ENCODE results near the gene PLA2G4D.
A peak's percentile ranks its signal among the peaks of the same experiment; 100 is the strongest.

The PLA2G4D gene

DNA sequence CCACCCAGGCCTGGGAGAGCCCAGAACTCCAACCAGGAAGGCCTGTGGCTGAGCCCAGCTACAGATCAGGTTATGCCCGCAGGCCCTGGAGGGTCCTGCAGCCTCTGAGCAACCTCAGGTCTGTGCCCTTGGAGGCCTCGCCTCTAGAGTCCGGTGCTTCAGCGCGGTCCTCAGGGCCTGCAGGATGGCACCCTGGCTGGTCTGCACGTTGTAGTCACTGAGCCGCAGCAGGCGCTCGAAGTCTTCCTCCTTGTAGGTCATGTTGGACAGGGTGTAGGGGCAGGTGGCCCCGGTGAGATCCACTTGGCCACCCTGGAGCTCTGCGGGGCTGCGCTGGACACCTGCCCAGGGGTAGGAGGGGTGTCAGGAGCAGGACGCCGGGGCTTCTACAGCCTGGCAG lies 25.8 kb downstream of the PLA2G4D start:
- H3K36me3 Mint-ChIP-seq = peaks cover 5% of the 10 kb centered on the region
- H3K4me3 Mint-ChIP-seq = no peak overlapping the region
- H3K4me1 Mint-ChIP-seq = peaks cover 4% of the 10 kb centered on the region
- H3K27me3 Mint-ChIP-seq = peaks cover 20% of the 10 kb centered on the region
- no peak overlapping the region for H3K27ac Mint-ChIP-seq
- ATAC-seq (ENCODE audit: low read depth) (no peak), DNase-seq (ENCODE audit: low spot score in 2 of 2) (no peak)
- peaks cover 4% of the 10 kb centered on the region for H3K9me3 Mint-ChIP-seq

DNA sequence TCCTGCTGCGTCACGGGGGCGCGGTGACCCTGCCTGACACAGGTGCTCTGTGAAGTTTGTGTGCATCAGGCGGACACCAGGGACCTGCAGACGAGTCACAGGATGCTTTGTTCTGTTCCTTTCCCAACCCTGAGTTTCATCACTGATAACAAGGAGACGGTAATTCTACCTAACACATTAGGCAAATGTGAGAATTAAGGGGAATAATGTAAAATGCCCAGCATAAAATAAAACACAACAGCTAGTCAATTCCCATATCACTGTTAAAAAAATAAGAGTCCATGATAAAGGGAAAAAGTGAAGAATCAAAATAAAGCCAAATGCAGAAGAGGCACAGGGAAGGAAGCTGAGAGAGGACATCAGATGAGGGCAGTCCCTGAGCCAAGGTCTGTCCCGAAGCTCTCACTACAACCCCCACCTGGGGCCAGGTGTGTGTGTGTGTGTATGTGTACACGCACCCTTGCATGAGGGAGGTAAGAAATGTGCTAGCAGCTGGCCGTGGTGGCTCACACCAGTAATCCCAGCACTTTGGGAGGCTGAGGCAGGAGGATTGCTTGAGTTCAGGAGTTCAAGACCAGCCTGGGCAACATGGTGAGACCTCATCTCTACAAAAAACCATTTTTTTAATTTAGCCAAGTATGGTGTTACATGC lies 27.5 kb downstream of the PLA2G4D start:
- Mint-ChIP-seq H3K9me3 (peaks cover 4% of the 10 kb centered on the region), H3K27ac (no peak overlapping the region), H3K27me3 (peaks cover 18% of the 10 kb centered on the region), H3K4me3 (no peak overlapping the region), H3K4me1 (peaks cover 4% of the 10 kb centered on the region), H3K36me3 (peaks cover 5% of the 10 kb centered on the region)
- DNase-seq (ENCODE audit: low spot score in 2 of 2) = no peak
- ATAC-seq (ENCODE audit: low read depth) = no peak

GRCh38 chr15:42065468-42065867 lies 28.9 kb downstream of the PLA2G4D start:
- Mint-ChIP-seq H3K9me3 (peaks cover 4% of the 10 kb centered on the region), H3K27me3 (peaks cover 21% of the 10 kb centered on the region), H3K4me3 (no peak overlapping the region), H3K27ac (no peak overlapping the region), H3K4me1 (peaks cover 4% of the 10 kb centered on the region), H3K36me3 (peaks cover 5% of the 10 kb centered on the region)
- no peak for ATAC-seq (ENCODE audit: low read depth)
- no peak for DNase-seq (ENCODE audit: low spot score in 2 of 2)

DNA sequence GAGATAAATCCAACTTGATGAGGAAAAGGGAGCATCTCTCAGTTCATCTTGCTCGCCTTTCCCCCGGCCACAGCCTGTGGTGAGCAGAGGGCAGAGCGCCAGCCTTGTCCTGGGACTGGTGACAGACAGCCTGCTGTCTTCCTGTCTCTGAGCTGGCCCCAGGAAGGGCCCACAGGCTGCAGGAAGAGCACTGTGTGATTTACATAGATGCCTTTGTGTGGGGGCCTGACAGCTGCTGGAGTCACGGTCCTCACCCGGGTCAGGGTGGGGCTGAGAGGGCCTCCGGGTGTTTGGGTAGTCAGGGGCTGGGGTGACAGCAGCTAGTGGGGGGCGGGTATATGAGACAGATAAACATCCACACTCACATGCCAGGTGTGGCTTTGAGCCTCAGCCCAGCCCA lies 29.3 kb downstream of the PLA2G4D start:
- Mint-ChIP-seq H3K4me1 (peaks cover 4% of the 10 kb centered on the region), H3K9me3 (peaks cover 4% of the 10 kb centered on the region), H3K27ac (no peak overlapping the region), H3K36me3 (peaks cover 5% of the 10 kb centered on the region), H3K4me3 (no peak overlapping the region), H3K27me3 (peaks cover 21% of the 10 kb centered on the region)
- DNase-seq (ENCODE audit: low spot score in 2 of 2) (no peak), ATAC-seq (ENCODE audit: low read depth) (no peak)

DNA sequence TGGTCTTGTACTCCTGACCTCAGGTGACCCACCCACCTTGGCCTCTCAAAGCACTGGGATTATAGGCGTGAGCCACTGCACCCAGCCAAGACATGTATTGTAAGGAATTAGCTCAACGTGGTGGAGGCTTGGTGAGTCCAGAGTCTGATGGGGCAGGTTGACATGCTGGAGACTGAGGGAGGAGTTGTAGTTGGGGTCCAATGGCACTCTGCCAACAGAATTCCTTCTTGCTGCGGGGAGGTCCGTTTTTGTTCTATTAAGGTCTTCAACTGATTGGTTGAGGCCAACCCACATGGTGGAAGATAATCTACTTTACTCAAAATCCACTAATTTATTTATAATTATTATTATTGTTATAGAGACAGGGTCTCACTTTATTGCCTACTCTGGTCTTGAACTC lies 30.1 kb downstream of the PLA2G4D start:
- H3K9me3 Mint-ChIP-seq = peaks cover 4% of the 10 kb centered on the region
- no peak overlapping the region for H3K27ac Mint-ChIP-seq
- no peak overlapping the region for H3K4me3 Mint-ChIP-seq
- peaks cover 20% of the 10 kb centered on the region for H3K27me3 Mint-ChIP-seq
- peaks cover 5% of the 10 kb centered on the region for H3K36me3 Mint-ChIP-seq
- DNase-seq (ENCODE audit: low spot score in 2 of 2) (no peak), ATAC-seq (ENCODE audit: low read depth) (no peak)
- peaks cover 4% of the 10 kb centered on the region for H3K4me1 Mint-ChIP-seq

DNA sequence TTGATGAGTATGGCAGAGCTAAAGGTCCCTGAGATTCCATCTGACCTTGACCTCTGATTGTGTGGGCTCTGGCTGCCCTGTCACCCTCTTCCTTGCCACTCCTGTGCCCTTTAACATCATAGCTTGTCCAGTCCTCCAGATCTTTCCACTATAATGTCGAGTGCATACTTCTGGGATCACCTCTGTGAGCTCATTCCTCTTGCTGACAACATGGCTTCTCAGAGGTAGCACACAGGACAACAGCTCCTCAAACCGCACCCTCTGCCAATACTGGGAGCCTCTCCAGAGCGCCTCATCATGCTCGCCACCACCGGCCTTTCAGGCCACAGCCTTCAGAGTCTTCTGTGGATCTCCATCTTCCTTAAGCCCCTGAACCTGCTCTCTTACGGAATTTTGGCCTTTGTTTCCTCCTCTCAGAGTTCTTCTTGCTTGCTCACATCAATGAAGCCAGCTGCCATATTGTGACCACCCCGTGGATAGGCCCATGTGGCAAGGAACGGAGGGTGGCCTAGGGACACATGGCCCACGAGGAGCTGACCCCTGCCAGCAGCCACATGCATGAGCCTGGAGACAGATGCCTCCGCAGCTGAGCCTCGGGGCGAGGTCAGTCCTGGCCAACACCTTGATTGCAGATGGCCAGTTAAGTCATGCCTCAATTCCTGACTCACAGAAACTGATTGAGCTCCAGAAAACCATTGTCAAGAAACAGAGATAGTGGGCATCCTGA lies 31.1 kb downstream of the PLA2G4D start:
- H3K9me3 Mint-ChIP-seq = peaks cover 4% of the 10 kb centered on the region
- no peak for DNase-seq (ENCODE audit: low spot score in 2 of 2)
- H3K4me1 Mint-ChIP-seq = peaks cover 4% of the 10 kb centered on the region
- no peak overlapping the region for H3K27ac Mint-ChIP-seq
- H3K36me3 Mint-ChIP-seq = peaks cover 5% of the 10 kb centered on the region
- H3K27me3 Mint-ChIP-seq = peaks cover 16% of the 10 kb centered on the region
- no peak for ATAC-seq (ENCODE audit: low read depth)
- H3K4me3 Mint-ChIP-seq = no peak overlapping the region

GRCh38 chr15:42062284-42062806 lies 32.0 kb downstream of the PLA2G4D start:
- ATAC-seq (ENCODE audit: low read depth) = no peak
- H3K27ac Mint-ChIP-seq = no peak overlapping the region
- H3K4me3 Mint-ChIP-seq = no peak overlapping the region
- H3K9me3 Mint-ChIP-seq = no peaks in the 10 kb centered on the region
- H3K36me3 Mint-ChIP-seq = peaks cover 2% of the 10 kb centered on the region
- no peak for DNase-seq (ENCODE audit: low spot score in 2 of 2)
- H3K27me3 Mint-ChIP-seq = peaks cover 22% of the 10 kb centered on the region
- H3K4me1 Mint-ChIP-seq = peaks cover 4% of the 10 kb centered on the region

- Mint-ChIP-seq H3K9me3 (no peaks in the 10 kb centered on the region), H3K4me3 (no peak overlapping the region), H3K36me3 (no peaks in the 10 kb centered on the region), H3K27ac (no peak overlapping the region), H3K4me1 (peaks cover 8% of the 10 kb centered on the region), H3K27me3 (peaks cover 19% of the 10 kb centered on the region)
- ATAC-seq (ENCODE audit: low read depth) = no peak
- DNase-seq (ENCODE audit: low spot score in 2 of 2) = no peak
These were observed 33.6 kb downstream of the PLA2G4D start for GRCh38 chr15:42060797-42061196.

- Mint-ChIP-seq H3K9me3 (no peaks in the 10 kb centered on the region), H3K36me3 (no peaks in the 10 kb centered on the region), H3K27me3 (peaks cover 21% of the 10 kb centered on the region), H3K4me1 (peaks cover 8% of the 10 kb centered on the region), H3K27ac (no peak overlapping the region), H3K4me3 (no peak overlapping the region)
- ATAC-seq (ENCODE audit: low read depth) (no peak), DNase-seq (ENCODE audit: low spot score in 2 of 2) (no peak)
These were observed 33.9 kb downstream of the PLA2G4D start for GRCh38 chr15:42060477-42060763.

DNA sequence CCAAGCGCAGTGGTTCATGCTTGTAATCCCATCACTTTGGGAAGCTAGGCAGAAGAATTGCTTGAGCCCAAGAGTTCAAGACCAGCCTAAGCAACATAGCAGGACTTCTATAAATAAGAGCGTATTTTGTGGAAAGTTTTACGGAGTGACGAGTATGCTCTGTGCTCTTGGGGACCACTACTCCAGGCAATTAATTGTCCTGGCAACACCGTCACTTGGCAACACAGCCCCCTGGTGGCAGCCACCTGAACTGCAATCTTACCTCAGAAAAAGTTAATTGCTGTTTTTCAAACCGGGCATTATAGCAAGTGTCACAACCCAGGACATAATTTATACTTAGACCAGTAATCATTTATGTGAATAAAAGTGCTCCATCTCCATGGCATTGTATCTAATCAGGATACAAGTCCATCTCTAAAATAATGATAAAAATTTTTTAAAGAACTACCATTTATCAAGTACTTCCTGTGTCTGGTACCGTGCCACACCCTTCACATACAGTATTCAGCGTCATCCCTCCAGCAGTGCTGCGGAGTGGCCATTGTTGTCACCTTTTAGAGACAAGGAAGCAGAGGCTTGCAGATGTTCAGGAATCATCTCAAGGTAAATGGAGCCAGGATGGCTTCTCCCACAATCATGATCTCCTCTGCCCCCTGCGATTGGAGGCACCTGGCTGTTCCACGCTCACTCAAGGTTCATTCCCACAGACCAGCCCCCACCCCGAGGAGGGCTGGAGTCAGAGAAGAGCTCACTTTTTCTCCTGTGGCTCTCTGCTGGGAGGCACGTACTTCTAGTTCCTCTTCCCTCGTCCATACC lies 34.5 kb downstream of the PLA2G4D start:
- ATAC-seq (ENCODE audit: low read depth) = peak; percentile 61
- H3K27ac Mint-ChIP-seq = no peak overlapping the region
- peaks cover 8% of the 10 kb centered on the region for H3K4me1 Mint-ChIP-seq
- no peaks in the 10 kb centered on the region for H3K9me3 Mint-ChIP-seq
- no peaks in the 10 kb centered on the region for H3K36me3 Mint-ChIP-seq
- H3K27me3 Mint-ChIP-seq = peaks cover 21% of the 10 kb centered on the region
- peak; percentile 71 to 75 for DNase-seq (ENCODE audit: low spot score in 2 of 2)
- no peak overlapping the region for H3K4me3 Mint-ChIP-seq

DNA sequence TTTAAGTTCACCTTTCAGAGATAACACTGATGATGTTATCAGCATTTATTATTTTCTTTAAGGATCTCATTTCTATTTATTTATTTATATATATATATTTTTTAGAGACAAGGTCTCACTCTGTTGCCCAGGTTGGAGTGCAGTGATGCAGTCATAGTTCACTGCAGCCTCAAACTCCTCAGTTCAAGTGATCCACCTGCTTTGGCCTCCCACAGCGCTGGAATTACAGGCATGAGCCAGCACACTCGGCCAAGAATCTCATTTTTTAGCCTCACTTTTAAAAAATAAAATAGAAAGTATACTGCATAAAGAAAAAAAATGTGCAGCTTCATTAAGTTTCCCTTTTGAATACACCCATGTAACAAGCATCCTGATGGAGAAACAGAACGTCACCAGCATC lies 35.6 kb downstream of the PLA2G4D start:
- Mint-ChIP-seq H3K36me3 (no peaks in the 10 kb centered on the region), H3K4me1 (peaks cover 8% of the 10 kb centered on the region), H3K27ac (no peak overlapping the region), H3K4me3 (no peak overlapping the region), H3K27me3 (peaks cover 18% of the 10 kb centered on the region), H3K9me3 (no peaks in the 10 kb centered on the region)
- DNase-seq (ENCODE audit: low spot score in 2 of 2) (no peak), ATAC-seq (ENCODE audit: low read depth) (no peak)

- H3K27ac Mint-ChIP-seq = no peak overlapping the region
- DNase-seq (ENCODE audit: low spot score in 2 of 2) (no peak), ATAC-seq (ENCODE audit: low read depth) (no peak)
- no peaks in the 10 kb centered on the region for H3K36me3 Mint-ChIP-seq
- H3K4me1 Mint-ChIP-seq = peaks cover 8% of the 10 kb centered on the region
- H3K4me3 Mint-ChIP-seq = no peak overlapping the region
- no peaks in the 10 kb centered on the region for H3K9me3 Mint-ChIP-seq
- H3K27me3 Mint-ChIP-seq = peaks cover 17% of the 10 kb centered on the region
These were observed 36.3 kb downstream of the PLA2G4D start for GRCh38 chr15:42057799-42058646.

GRCh38 chr15:42056934-42057798 lies 37.2 kb downstream of the PLA2G4D start:
- H3K27me3 Mint-ChIP-seq = peaks cover 17% of the 10 kb centered on the region
- peak overlapping the region; percentile 57 for H3K4me3 Mint-ChIP-seq
- no peak overlapping the region for H3K27ac Mint-ChIP-seq
- H3K9me3 Mint-ChIP-seq = no peaks in the 10 kb centered on the region
- no peaks in the 10 kb centered on the region for H3K36me3 Mint-ChIP-seq
- ATAC-seq (ENCODE audit: low read depth) (peak; percentile 69), DNase-seq (ENCODE audit: low spot score in 2 of 2) (peak; percentile 14 to 36)
- peaks cover 8% of the 10 kb centered on the region for H3K4me1 Mint-ChIP-seq
